Uterus (tissue), 2 donors: ENCODE results near the gene PA2G4.

Experiments
- POLR2A ChIP-seq, 2 donors: fragments of 450-650 bp; IDR thresholded peaks; one replicate each; pipeline ENCODE4 v1.6.1; 2016; ENCODE audit warnings: antibody characterized with exemption in 2 of 2, mild to moderate bottlenecking in 1 of 2, moderate library complexity in 1 of 2
- TF ChIP-seq, protein P1 (sequence below), 4 experiments: fragments of 200-600 bp in 2 of 4; fragments of 450-650 bp in 2 of 4; sonication (generic) in 2 of 4; IDR thresholded peaks; one replicate each; pipeline ENCODE4 v1.5.1; 2016 to 2019; ENCODE audit warnings: antibody characterized with exemption in 4 of 4, mild to moderate bottlenecking in 2 of 4, moderate library complexity in 1 of 4

DNA sequence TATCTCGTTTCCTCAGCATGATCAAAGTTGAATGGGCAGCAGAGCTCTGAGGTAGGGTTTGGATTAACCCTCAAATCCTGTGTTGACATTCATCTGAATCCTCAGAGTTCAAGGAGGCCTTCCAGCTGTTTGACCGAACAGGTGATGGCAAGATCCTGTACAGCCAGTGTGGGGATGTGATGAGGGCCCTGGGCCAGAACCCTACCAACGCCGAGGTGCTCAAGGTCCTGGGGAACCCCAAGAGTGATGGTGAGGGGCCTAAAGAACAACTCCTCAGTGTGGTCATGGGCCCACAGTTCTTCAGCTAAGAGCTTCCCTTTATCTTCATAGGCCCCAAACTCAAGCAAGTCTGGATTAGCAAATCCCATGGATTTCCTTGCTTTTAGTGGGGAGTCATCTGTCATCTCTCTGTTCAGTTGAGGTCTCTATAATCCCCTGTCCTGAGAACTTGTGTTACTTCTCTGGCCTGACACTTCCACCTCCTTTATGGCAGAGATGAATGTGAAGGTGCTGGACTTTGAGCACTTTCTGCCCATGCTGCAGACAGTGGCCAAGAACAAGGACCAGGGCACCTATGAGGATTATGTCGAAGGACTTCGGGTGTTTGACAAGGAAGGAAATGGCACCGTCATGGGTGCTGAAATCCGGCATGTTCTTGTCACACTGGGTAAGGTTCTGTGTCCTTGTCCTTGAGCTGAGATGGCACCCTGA is 55.3 kb downstream of the PA2G4 start:
- TF ChIP-seq, protein P1, sequence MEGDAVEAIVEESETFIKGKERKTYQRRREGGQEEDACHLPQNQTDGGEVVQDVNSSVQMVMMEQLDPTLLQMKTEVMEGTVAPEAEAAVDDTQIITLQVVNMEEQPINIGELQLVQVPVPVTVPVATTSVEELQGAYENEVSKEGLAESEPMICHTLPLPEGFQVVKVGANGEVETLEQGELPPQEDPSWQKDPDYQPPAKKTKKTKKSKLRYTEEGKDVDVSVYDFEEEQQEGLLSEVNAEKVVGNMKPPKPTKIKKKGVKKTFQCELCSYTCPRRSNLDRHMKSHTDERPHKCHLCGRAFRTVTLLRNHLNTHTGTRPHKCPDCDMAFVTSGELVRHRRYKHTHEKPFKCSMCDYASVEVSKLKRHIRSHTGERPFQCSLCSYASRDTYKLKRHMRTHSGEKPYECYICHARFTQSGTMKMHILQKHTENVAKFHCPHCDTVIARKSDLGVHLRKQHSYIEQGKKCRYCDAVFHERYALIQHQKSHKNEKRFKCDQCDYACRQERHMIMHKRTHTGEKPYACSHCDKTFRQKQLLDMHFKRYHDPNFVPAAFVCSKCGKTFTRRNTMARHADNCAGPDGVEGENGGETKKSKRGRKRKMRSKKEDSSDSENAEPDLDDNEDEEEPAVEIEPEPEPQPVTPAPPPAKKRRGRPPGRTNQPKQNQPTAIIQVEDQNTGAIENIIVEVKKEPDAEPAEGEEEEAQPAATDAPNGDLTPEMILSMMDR (IDR thresholded peaks at IDR 0.05), result no peak
- TF ChIP-seq POLR2A (IDR thresholded peaks at IDR 0.05), result no peak
